Prostate gland (tissue), 2 donors: ENCODE measurements around the gene EPHB2. TPM values are rescaled to one million over a fixed set of nuclear protein-coding genes. Genes with fewer than 3 reads are reported as not detected.

Source experiments
- DNase-seq: peaks from one replicate; pipeline ENCODE4 v3.0.0-alpha.2; 2019; ENCODE audit warnings: low spot score
- H3K27ac ChIP-seq, 2 donors: fragments of 200-600 bp; sonication (generic); 2 replicates each; pipeline ENCODE4 v1.5.1; 2017 to 2019
- H3K27me3 ChIP-seq: fragments of 200-600 bp; sonication (generic); replicated peaks from 2 replicates; pipeline ENCODE4 v1.5.1; 2019; ENCODE audit not compliant: insufficient read depth
- H3K36me3 ChIP-seq, 2 donors: fragments of 200-600 bp; sonication (generic); 1 replicate in 1 of 2; 2 replicates in 1 of 2; pipeline versions ENCODE4 v1.5.1 to v1.8.1; 2017 to 2019
- H3K4me1 ChIP-seq: fragments of 200-600 bp; sonication (generic); replicated peaks from 2 replicates; pipeline ENCODE4 v1.5.1; 2019
- H3K4me3 ChIP-seq, 2 donors: fragments of 200-600 bp; sonication (generic); 2 replicates each; pipeline ENCODE4 v1.5.1; 2017 to 2019
- H3K9me3 ChIP-seq: fragments of 200-600 bp; sonication (generic); 2 replicates; pipeline ENCODE4 v1.5.1; 2017
- POLR2A ChIP-seq: fragments of 450-650 bp; IDR thresholded peaks from one replicate; pipeline ENCODE4 v1.6.1; 2016; ENCODE audit warnings: antibody characterized with exemption, mild to moderate bottlenecking
- POLR2AphosphoS5 ChIP-seq: sonication (generic); formaldehyde crosslinking; IDR thresholded peaks from one replicate; pipeline ENCODE4 v1.6.1; 2017; ENCODE audit warnings: antibody characterized with exemption
- WGBS: methylation state at CpG from one replicate; pipeline ENCODE4 v1.1.5; 2018; 5-methylcytosine and 5-hydroxymethylcytosine counted together
- intact Hi-C: fragments of 100-400 bp; cut with DNase I; formaldehyde crosslinking; loops from one replicate; pipeline ENCODE4 v1.14.2; 2022
- total RNA-seq, 2 donors: library from RNA; depleted of rRNA; stranded (reverse); fragments of >200 nt; gene quantifications; one replicate each; pipeline ENCODE4 v1.1.0, GENCODE V29; 2016
- TF ChIP-seq, protein P1 (sequence below), 4 experiments: fragments of 200-600 bp in 2 of 4; fragments of 450-650 bp in 2 of 4; sonication (generic) in 2 of 4; IDR thresholded peaks; 1 replicate in 3 of 4; 2 replicates in 1 of 4; pipeline ENCODE4 v1.5.1; 2016 to 2019; ENCODE audit warnings: antibody characterized with exemption in 4 of 4, mild to moderate bottlenecking in 2 of 4, moderate library complexity in 2 of 4

EPHB2 gene
- total RNA-seq, 2 donors from 2014 or later, result 6.4 to 7.4 TPM

DNA sequence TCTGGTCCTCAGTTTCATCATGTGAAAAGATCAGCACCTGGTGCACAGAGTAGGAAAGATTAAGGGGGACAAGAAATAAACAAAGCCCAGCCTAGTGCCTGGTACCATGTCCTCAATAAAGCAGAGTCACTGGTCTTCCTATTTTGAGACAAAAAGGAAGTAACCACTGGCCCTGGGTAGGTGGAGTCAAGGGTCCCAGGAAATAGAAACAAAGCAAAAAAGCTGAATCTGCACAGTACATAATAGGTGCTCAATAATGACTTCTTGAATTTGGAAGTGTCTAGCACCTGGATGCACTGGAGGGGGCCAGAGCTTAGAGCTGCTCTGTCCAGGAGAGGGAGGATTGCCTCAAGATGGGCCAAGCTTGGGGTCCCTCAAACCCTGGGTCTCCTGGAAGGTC, 1.9 kb upstream of the EPHB2 start:
- TF ChIP-seq POLR2A (no peak), POLR2AphosphoS5 (no peak)
- TF ChIP-seq, protein P1, sequence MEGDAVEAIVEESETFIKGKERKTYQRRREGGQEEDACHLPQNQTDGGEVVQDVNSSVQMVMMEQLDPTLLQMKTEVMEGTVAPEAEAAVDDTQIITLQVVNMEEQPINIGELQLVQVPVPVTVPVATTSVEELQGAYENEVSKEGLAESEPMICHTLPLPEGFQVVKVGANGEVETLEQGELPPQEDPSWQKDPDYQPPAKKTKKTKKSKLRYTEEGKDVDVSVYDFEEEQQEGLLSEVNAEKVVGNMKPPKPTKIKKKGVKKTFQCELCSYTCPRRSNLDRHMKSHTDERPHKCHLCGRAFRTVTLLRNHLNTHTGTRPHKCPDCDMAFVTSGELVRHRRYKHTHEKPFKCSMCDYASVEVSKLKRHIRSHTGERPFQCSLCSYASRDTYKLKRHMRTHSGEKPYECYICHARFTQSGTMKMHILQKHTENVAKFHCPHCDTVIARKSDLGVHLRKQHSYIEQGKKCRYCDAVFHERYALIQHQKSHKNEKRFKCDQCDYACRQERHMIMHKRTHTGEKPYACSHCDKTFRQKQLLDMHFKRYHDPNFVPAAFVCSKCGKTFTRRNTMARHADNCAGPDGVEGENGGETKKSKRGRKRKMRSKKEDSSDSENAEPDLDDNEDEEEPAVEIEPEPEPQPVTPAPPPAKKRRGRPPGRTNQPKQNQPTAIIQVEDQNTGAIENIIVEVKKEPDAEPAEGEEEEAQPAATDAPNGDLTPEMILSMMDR (IDR thresholded peaks at IDR 0.05), result no peak
- H3K27ac ChIP-seq, result no peak overlapping the region
- H3K9me3 ChIP-seq, result no peaks in the 10 kb centered on the region
- H3K4me3 ChIP-seq, result no peak overlapping the region
- H3K27me3 ChIP-seq, result no peaks in the 10 kb centered on the region
- no peak for DNase-seq
- H3K36me3 ChIP-seq, result no peaks in the 10 kb centered on the region
- intact Hi-C loops, result loop anchor here (10.0 kb wide), 1 partner anchor 66 kb away; no protein-coding TSS in a partner anchor
- H3K4me1 ChIP-seq, result no peaks in the 10 kb centered on the region

GRCh38 chr1:22709227-22709626, 1.4 kb upstream of the EPHB2 start:
- no peaks in the 10 kb centered on the region for H3K27me3 ChIP-seq
- no peaks in the 10 kb centered on the region for H3K36me3 ChIP-seq
- intact Hi-C loops, result loop anchor here (10.0 kb wide), 1 partner anchor 66 kb away; no protein-coding TSS in a partner anchor
- no peak overlapping the region for H3K27ac ChIP-seq
- TF ChIP-seq POLR2A (no peak), POLR2AphosphoS5 (no peak)
- TF ChIP-seq, protein P1 (IDR thresholded peaks at IDR 0.05), result no peak
- H3K9me3 ChIP-seq, result no peaks in the 10 kb centered on the region
- H3K4me3 ChIP-seq, result no peak overlapping the region
- 83% methylated on average over 3 of the region's 3 CpGs for WGBS
- no peaks in the 10 kb centered on the region for H3K4me1 ChIP-seq
- DNase-seq, result no peak

GRCh38 chr1:22709891-22710700, 543 bp upstream of the EPHB2 start:
- intact Hi-C loops, result loop anchor here (10.0 kb wide), 1 partner anchor 65 kb away; no protein-coding TSS in a partner anchor
- H3K4me3 ChIP-seq, result peak overlapping the region; percentile 33 to 39
- H3K4me1 ChIP-seq, result no peaks in the 10 kb centered on the region
- H3K27ac ChIP-seq, result no peak overlapping the region
- H3K27me3 ChIP-seq, result no peaks in the 10 kb centered on the region
- no peak for DNase-seq
- H3K36me3 ChIP-seq, result no peaks in the 10 kb centered on the region
- TF ChIP-seq, protein P1 (IDR thresholded peaks at IDR 0.05), result no peak
- no peak for TF ChIP-seq POLR2A
- 6% methylated on average over 33 of the region's 50 CpGs for WGBS
- no peaks in the 10 kb centered on the region for H3K9me3 ChIP-seq

DNA sequence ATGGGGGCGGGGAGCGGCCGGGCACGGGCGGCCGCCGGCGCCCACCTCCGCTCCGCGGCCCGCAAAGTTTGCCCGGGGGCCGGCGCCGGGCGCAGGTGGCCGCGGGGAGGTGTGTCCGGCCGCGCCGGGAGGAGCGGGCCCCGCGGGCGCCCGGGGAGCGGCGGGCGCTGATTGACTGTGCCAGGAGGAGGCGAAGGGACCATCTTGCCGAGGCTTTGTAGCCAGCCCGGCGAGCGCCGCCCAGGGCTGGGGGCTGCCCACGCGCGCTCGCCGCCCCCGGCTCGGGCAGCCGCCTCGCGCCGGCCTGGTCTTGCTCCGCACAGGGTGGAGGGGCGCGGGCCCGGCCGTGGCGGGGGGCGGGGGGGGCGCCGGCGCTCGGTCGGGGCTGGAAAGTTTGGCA, 432 bp downstream of the EPHB2 start:
- DNase-seq, result no peak
- no peaks in the 10 kb centered on the region for H3K27me3 ChIP-seq

More for the DNA sequence above, 432 bp downstream of the EPHB2 start:
- Histone ChIP-seq H3K4me3 (peak overlapping the region; percentile 33 to 39), H3K9me3 (no peaks in the 10 kb centered on the region), H3K36me3 (no peaks in the 10 kb centered on the region), H3K27ac (no peak overlapping the region), H3K4me1 (no peaks in the 10 kb centered on the region)
- no CpG with 5 or more reads among the region's 60 CpGs for WGBS
- TF ChIP-seq, protein P1 (IDR thresholded peaks at IDR 0.05), result no peak
- TF ChIP-seq POLR2AphosphoS5, result no peak
- no peak for TF ChIP-seq POLR2A
- intact Hi-C loops, result no loop called here
